ENCODE data around the gene EMB.
"Not testable (repeated sequence)": the region's sequence is repeated elsewhere in the genome, so short reads cannot be mapped to it uniquely, and the experiment has no call there.

Gene EMB

DNA sequence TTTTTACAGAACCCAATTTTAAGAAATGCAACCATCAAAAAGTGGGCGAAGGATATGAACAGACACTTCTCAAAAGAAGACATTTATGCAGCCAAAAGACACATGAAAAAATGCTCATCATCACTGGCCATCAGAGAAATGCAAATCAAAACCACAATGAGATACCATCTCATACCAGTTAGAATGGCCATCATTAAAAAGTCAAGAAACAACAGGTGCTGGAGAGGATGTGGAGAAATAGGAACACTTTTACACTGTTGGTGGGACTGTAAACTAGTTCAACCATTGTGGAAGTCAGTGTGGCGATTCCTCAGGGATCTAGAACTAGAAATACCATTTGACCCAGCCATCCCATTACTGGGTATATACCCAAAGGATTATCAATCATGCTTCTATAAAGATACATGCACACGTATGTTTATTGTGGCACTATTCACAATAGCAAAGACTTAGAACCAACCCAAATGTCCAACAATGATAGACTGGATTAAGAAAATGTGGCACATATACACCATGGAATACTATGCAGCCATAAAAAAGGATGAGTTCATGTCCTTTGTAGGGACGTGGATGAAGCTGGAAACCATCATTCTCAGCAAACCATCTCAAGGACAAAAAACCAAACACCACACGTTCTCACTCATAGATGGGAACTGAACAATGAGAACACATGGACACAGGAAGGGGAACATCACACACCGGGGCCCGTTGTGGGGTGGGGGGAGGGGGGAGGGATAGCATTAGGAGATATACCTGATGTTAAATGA, 19.7 kb downstream of the EMB start:
- DNase-seq (ENCODE audit: low spot score): not testable (repeated sequence)

GRCh38 chr5:50420343-50420935, 20.6 kb downstream of the EMB start:
- DNase-seq (ENCODE audit: low spot score): no peak

GRCh38 chr5:50419656-50420055, 21.4 kb downstream of the EMB start:
- DNase-seq (ENCODE audit: low spot score): not testable (repeated sequence)

DNA sequence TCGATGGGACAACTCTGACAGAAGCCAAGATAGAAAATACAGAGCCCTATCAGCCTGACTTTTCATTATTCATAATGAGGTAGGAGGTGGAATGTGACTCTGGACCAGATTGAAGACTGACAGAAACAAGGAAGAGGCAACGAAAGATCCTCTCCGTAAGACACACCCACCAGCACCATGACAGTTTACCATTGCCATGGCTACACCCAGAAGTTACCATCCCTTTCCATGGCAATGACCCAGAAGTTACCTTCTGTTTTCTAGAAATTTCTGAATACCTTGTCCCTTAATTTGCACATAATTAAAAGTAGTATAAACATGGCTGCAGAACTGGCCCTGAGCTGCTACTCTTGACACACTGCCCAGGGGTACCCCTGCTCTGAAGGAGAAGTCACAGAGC, 24.5 kb downstream of the EMB start:
- DNase-seq (ENCODE audit: low spot score): not testable (repeated sequence)

DNA sequence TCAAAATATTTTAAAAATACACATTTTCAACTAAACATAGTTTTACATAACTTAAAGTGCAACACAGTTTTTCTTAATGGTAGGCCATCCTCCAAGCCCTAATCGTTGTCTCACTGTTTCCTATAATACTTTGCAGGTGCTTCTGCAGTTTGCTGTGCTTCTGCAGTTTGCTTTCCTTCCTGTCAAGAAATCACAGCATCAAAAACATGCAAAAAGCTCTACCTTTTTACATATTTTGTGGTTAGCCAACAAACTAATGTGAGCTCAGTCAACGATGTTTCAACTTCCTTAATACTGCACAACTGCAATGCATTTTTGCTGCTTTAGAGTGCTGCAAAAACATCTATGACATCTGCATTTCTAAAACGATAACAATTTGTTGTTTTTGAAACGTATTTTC, 25.2 kb downstream of the EMB start:
- no peak for DNase-seq (ENCODE audit: low spot score)

DNA sequence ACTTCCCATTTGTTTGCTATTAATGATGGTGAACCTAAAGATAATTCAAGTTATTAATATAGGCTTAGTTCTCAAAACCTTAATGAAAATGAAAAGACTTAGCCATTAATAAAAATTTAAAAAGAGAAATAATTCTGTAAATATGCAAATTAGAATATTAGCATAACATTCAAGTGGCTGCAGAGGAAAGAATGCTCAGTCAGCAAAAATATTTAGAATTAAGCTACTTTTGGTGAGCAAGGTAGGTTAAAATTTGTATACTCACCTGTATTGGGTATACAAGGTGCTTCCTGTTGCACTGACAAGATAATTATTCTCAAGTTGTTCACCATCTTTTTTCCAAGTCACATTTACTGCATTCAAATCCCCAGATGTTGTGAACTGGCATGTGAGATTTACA, 30.2 kb downstream of the EMB start:
- DNase-seq (ENCODE audit: low spot score): not testable (repeated sequence)

DNA sequence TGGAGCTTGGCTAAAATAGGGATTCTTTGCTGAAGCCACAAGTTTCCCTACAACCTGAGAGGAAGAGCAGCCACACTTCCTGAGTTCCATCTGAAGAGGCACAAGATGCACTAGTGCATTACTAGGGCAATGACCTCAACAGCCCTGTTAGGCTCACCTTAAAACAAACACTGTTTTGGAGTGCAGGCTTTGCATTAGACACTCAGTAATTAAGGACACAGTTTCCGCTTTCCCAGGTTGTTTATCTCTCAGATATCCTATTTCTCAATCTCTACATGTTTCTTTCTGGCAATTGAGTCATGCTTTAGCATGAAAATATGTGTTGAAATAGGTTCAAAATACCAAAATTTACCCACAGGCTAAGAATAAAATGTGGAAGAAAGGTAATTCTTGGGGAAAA, 34.2 kb downstream of the EMB start:
- no peak for DNase-seq (ENCODE audit: low spot score)

- no peak for DNase-seq (ENCODE audit: low spot score)
Observed at GRCh38 chr5:50401336-50401735, 39.8 kb downstream of the EMB start.

- not testable (repeated sequence) for DNase-seq (ENCODE audit: low spot score)
Observed at GRCh38 chr5:50393925-50394609, 47.0 kb downstream of the EMB start.

GRCh38 chr5:50392289-50392688, 48.8 kb downstream of the EMB start:
- DNase-seq (ENCODE audit: low spot score): not testable (repeated sequence)

DNA sequence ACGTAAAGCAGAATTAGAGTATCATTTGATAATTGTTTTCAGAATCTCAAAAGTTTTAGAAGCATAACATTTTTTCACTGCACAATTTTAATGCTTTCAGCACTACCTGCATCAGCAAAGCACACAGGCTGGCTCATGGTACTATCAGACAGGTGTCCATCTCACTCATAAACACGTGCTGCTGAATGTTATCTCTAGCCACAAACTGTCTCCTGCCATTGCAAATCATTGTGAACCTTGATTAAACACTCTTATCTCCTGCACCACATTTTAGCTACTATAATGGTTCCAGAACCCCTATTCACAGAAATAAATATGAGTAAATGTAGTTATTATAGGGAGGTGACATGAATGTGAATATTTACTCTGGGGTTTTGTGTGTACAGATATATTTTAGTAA, 56.7 kb downstream of the EMB start:
- not testable (repeated sequence) for DNase-seq (ENCODE audit: low spot score)

DNA sequence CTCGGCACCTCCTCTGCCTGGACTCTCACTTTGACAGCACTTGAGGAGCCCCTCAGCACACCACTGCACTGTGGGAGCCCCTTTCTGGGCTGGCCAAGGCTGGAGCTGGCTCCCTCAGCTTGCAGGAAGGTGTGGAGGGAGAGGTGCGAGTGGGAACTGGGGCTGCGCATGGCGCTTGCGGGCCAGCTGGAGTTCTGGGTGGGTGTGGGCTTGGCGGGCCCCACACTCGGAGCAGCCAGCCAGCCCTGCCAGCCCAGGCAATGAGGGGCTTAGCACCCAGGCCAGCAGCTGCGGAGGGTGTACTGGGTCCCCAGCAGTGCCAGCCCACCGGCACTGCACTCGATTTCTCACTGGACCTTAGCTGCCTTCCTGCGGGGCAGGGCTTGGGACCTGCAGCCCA, 64.4 kb downstream of the EMB start:
- not testable (repeated sequence) for DNase-seq (ENCODE audit: low spot score)

DNA sequence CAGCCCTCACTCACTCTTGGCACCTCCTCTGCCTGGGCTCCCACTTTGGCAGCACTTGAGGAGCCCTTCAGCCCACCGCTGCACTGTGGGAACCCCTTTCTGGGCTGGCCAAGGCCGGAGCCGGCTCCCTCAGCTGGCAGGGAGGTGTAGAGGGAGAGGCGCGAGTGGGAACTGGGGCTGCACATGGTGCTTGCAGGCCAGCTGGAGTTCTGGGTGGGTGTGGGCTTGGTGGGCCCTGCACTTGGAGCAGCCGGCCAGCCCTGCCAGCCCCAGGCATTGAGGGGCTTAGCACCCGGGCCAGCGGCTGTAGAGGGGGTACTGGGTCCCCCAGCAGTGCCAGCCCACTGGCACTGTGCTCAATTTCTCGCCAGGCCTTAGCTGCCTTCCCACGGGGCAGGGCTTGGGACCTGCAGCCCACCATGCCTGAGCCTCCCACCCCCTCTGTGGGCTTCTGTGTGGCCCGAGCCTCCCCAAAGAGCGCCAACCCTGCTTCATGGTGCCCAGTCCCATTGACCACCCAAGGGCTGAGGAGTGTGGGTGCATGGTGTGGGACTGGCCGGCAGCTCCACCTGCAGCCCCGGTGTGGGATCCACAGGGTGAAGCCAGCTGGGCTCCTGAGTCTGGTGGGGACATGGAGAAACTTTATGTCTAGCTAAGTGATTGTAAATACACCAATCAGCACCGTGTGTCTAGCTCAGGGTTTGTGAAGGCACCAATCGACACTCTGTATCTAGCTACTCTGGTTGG, 71.6 kb downstream of the EMB start:
- not testable (repeated sequence) for DNase-seq (ENCODE audit: low spot score)

GRCh38 chr5:50365426-50366251, 75.4 kb downstream of the EMB start:
- no peak for DNase-seq (ENCODE audit: low spot score)

DNA sequence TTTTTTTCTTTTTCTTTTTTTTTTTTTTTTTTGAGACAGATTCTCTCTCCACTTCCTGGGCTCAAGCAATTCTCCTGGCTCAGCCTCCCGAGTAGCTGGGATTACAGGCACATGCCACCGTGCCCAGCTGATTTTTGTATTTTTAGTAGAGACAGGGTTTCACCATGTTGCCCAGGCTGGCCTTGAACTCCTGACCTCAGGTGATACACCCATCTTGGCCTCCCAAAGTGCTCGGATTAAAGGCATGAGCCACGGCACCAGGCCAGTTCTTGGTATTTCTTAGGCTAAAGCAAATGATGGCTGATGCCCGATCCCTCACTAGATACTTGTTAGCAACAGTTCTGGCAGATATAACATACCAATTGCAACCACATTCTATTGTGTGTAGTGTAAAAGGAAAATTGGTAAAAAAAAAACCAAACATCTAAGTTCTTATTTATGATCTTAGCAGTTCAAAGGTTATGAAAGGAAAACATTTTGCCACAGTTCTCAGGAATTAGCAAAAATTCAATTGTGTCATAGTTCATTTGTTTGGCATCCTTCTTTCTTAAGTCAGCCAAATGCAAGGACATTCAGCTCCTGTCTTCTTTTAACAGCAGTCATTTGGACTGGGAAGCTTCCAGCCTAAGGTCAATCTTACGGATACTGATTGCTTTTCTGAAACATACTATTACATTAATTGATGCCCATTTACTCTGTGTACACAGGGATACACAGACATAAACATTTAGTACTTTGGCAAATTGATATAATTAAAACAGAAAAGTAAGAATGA, 76.4 kb downstream of the EMB start:
- not testable (repeated sequence) for DNase-seq (ENCODE audit: low spot score)

DNA sequence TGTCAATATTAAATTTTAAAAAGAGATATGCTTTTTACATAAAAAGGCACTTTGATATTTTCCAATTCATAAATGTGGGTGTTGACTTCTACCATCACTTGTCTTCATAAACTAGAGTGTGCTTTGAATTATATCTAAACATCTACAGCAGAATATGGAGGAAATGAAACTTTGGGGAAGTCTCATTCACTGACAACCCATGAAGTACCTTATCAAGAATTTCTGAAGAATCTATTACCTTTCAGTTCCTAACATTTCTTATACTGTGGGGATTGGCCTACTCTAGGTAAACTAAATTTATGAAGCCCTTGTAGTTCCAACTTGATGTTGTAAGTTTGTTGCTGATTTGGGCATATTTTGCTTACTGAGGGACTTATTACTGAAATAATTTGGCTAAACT, 81.9 kb downstream of the EMB start:
- no peak for DNase-seq (ENCODE audit: low spot score)

- DNase-seq (ENCODE audit: low spot score): no peak
Observed at GRCh38 chr5:50352382-50352781, 88.7 kb downstream of the EMB start.

Measured in left forelimb (tissue), 1 donor.